WTC11 (cell line): ENCODE results near the gene FHOD3.

ENCODE experiments used
- CREB1 ChIP-seq: sonication (generic); formaldehyde crosslinking; IDR thresholded peaks from 2 replicates; pipeline ENCODE4 v1.8.0; 2023; ENCODE audit warnings: mild to moderate bottlenecking, missing genetic modification reagents
- FOXJ3 ChIP-seq: sonication (generic); formaldehyde crosslinking; IDR thresholded peaks from 2 replicates; pipeline ENCODE4 v1.9.0; 2021; ENCODE audit warnings: missing genetic modification reagents, mild to moderate bottlenecking, borderline replicate concordance
- NR2C2 ChIP-seq: sonication (generic); formaldehyde crosslinking; IDR thresholded peaks from 2 replicates; pipeline ENCODE4 v1.8.0; 2022; ENCODE audit warnings: mild to moderate bottlenecking, missing genetic modification reagents
- RELA ChIP-seq: sonication (generic); formaldehyde crosslinking; IDR thresholded peaks from 2 replicates; pipeline ENCODE4 v1.8.1; 2022; ENCODE audit warnings: missing genetic modification reagents, mild to moderate bottlenecking, borderline replicate concordance
- TCF7 ChIP-seq: sonication (generic); formaldehyde crosslinking; IDR thresholded peaks from 2 replicates; pipeline ENCODE4 v1.8.0; 2022; ENCODE audit warnings: mild to moderate bottlenecking, low read depth, missing genetic modification reagents, moderate library complexity
- ZNF423 ChIP-seq: fragments of 250-450 bp; sonication (Bioruptor Pico); IDR thresholded peaks from 2 replicates; pipeline ENCODE4 v2.1.2; 2022; ENCODE audit warnings: mild to moderate bottlenecking, moderate library complexity
- TF ChIP-seq, protein P1 (sequence below): fragments of 200-600 bp; IDR thresholded peaks from 2 replicates; pipeline ENCODE4 v1.8.0; 2022; ENCODE audit warnings: antibody characterized with exemption
- TF ChIP-seq, protein P2 (sequence below): sonication (generic); formaldehyde crosslinking; IDR thresholded peaks from 2 replicates; pipeline ENCODE4 v1.8.1; 2022; ENCODE audit warnings: low read depth, missing genetic modification reagents, borderline replicate concordance
- TF ChIP-seq, protein P3 (sequence below): sonication (generic); formaldehyde crosslinking; IDR thresholded peaks from 2 replicates; pipeline ENCODE4 v1.8.1; 2023; ENCODE audit warnings: mild to moderate bottlenecking, missing genetic modification reagents, moderate library complexity
- TF ChIP-seq, protein P4 (sequence below): fragments of 250-450 bp; sonication (Bioruptor Pico); IDR thresholded peaks from 2 replicates; pipeline ENCODE4 v1.9.0; 2021; ENCODE audit warnings: mild to moderate bottlenecking

DNA sequence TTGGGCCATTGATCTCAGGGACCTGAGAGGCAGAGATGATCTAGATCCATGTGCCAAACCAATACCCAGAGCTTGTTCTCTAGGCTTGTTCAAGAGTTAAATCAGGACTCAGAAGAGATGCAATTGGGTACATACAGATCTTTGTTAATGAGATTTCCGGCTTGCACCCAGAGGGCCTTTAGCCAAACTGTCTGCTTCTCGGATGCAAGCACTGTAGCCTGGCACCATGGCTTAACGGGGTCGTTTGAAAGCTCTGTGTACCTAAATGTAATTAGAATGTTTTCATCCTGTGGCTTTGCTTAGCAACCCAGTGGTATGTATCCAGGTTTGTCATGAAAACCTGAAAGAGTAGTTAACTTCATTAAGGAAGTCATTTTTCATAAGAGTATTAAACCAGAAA, 437.1 kb downstream of the FHOD3 start:
- TF ChIP-seq TCF7 (no peak), RELA (CRISPR knock-in tag) (no peak), FOXJ3 (CRISPR knock-in tag) (no peak), CREB1 (no peak), NR2C2 (CRISPR knock-in tag) (no peak), ZNF423 (no peak)
- TF ChIP-seq, protein P1, sequence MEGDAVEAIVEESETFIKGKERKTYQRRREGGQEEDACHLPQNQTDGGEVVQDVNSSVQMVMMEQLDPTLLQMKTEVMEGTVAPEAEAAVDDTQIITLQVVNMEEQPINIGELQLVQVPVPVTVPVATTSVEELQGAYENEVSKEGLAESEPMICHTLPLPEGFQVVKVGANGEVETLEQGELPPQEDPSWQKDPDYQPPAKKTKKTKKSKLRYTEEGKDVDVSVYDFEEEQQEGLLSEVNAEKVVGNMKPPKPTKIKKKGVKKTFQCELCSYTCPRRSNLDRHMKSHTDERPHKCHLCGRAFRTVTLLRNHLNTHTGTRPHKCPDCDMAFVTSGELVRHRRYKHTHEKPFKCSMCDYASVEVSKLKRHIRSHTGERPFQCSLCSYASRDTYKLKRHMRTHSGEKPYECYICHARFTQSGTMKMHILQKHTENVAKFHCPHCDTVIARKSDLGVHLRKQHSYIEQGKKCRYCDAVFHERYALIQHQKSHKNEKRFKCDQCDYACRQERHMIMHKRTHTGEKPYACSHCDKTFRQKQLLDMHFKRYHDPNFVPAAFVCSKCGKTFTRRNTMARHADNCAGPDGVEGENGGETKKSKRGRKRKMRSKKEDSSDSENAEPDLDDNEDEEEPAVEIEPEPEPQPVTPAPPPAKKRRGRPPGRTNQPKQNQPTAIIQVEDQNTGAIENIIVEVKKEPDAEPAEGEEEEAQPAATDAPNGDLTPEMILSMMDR, result no peak
- TF ChIP-seq, protein P2, sequence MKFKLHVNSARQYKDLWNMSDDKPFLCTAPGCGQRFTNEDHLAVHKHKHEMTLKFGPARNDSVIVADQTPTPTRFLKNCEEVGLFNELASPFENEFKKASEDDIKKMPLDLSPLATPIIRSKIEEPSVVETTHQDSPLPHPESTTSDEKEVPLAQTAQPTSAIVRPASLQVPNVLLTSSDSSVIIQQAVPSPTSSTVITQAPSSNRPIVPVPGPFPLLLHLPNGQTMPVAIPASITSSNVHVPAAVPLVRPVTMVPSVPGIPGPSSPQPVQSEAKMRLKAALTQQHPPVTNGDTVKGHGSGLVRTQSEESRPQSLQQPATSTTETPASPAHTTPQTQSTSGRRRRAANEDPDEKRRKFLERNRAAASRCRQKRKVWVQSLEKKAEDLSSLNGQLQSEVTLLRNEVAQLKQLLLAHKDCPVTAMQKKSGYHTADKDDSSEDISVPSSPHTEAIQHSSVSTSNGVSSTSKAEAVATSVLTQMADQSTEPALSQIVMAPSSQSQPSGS (CRISPR knock-in tag), result no peak
- TF ChIP-seq, protein P3, sequence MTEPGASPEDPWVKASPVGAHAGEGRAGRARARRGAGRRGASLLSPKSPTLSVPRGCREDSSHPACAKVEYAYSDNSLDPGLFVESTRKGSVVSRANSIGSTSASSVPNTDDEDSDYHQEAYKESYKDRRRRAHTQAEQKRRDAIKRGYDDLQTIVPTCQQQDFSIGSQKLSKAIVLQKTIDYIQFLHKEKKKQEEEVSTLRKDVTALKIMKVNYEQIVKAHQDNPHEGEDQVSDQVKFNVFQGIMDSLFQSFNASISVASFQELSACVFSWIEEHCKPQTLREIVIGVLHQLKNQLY, result no peak
- TF ChIP-seq, protein P4, sequence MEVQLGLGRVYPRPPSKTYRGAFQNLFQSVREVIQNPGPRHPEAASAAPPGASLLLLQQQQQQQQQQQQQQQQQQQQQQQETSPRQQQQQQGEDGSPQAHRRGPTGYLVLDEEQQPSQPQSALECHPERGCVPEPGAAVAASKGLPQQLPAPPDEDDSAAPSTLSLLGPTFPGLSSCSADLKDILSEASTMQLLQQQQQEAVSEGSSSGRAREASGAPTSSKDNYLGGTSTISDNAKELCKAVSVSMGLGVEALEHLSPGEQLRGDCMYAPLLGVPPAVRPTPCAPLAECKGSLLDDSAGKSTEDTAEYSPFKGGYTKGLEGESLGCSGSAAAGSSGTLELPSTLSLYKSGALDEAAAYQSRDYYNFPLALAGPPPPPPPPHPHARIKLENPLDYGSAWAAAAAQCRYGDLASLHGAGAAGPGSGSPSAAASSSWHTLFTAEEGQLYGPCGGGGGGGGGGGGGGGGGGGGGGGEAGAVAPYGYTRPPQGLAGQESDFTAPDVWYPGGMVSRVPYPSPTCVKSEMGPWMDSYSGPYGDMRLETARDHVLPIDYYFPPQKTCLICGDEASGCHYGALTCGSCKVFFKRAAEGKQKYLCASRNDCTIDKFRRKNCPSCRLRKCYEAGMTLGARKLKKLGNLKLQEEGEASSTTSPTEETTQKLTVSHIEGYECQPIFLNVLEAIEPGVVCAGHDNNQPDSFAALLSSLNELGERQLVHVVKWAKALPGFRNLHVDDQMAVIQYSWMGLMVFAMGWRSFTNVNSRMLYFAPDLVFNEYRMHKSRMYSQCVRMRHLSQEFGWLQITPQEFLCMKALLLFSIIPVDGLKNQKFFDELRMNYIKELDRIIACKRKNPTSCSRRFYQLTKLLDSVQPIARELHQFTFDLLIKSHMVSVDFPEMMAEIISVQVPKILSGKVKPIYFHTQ, result no peak
